ENCODE results near the gene FBXO48. TPM values are rescaled to one million over a fixed set of nuclear protein-coding genes. Genes with fewer than 3 reads are reported as not detected.

The FBXO48 gene, protein sequence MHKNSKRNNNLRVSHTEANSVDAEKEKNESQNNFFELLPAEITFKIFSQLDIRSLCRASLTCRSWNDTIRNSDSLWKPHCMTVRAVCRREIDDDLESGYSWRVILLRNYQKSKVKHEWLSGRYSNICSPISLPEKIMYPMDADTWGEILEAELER
- 2.7 and 2.9 TPM in 2 replicates for total RNA-seq (ENCODE audit: low replicate concordance)

DNA sequence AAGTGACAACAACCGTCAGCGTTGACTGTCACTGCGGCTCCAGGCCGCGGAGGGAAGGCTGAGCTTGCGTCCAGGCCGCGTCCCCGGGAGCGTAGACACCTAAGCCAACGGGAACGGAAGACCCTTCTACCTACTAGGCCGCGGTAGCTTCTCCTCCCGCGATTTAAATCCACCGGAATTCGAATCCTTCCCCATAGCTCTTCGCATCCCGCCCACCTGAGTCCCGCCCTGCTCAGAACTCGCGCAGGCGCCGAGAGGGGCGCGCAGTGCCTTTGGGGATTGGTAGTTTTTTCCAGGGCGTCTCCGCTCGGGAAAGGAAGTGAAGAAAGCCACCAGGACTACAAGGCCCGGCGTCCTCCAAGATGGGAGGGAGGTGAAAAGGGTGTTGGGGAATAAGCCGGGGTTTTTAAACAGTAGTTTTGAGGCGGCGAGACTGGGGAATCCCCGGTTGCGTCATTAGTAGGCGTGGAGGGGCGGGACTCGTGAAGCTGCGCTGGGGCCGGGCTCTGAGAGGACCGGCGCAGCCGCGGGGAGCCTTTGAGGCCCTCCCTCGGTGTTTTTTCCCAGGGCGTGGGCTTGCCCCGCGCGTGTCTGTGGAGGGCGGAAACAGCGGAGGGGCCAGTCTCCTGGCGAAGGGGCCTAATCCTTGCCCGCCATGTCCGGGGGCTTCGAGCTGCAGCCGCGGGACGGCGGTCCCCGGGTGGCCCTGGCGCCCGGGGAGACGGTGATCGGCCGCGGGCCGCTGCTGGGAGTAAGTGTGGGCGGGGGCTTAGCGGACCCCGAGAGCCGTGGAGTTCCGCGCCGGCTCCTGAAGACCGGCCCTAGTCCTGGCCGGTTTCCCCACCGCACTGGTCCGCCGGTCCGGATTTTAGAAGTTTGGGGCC, at the start of gene FBXO48, which contains the start of gene APLF:
Gene FBXO48 (minus strand): TSS at position 218 of the 884 bp plus-strand sequence. CDS start 2,149 bp downstream, outside the sequence.
Gene APLF (plus strand): TSS at position 509 of the 884 bp plus-strand sequence. CDS start 147 bp downstream, at position 656.
- Mint-ChIP-seq H3K36me3 (no peaks in the 10 kb centered on the region), H3K27me3 (ENCODE audit: insufficient read depth, low read depth) (peaks cover 2% of the 10 kb centered on the region), H3K27ac (peak within 1 kb of the TSS; percentile 89), H3K4me3 (peak within 1 kb of the TSS; percentile 97), H3K9me3 (no peaks in the 10 kb centered on the region), H3K4me1 (peaks cover 15% of the 10 kb centered on the region)
- Histone ChIP-seq H3K79me2 (ENCODE audit: low read depth) (peaks cover 40% of the 10 kb centered on the region), H2AFZ (replicated peaks) (peak within 1 kb of the TSS; percentile 96), H3K9me3 (ENCODE audit: low read depth) (no peaks in the 10 kb centered on the region), H3K27me3 (no peaks in the 10 kb centered on the region), H3K4me2 (peak within 1 kb of the TSS; percentile 93), H3F3A (ENCODE audit: low read depth) (peaks cover 9% of the 10 kb centered on the region), H3K4me3 (peak within 1 kb of the TSS; percentile 82), H3K36me3 (no peaks in the 10 kb centered on the region), H3K9ac (peak within 1 kb of the TSS; percentile 75), H3K27ac (no peak within 1 kb of the TSS), H3K4me1 (peaks cover 14% of the 10 kb centered on the region), H4K20me1 (ENCODE audit: low read depth) (no peaks in the 10 kb centered on the region)
- no peak for TF ChIP-seq EZH2phosphoT487 (IDR thresholded peaks at IDR 0.05)
- TF ChIP-seq, protein P1, sequence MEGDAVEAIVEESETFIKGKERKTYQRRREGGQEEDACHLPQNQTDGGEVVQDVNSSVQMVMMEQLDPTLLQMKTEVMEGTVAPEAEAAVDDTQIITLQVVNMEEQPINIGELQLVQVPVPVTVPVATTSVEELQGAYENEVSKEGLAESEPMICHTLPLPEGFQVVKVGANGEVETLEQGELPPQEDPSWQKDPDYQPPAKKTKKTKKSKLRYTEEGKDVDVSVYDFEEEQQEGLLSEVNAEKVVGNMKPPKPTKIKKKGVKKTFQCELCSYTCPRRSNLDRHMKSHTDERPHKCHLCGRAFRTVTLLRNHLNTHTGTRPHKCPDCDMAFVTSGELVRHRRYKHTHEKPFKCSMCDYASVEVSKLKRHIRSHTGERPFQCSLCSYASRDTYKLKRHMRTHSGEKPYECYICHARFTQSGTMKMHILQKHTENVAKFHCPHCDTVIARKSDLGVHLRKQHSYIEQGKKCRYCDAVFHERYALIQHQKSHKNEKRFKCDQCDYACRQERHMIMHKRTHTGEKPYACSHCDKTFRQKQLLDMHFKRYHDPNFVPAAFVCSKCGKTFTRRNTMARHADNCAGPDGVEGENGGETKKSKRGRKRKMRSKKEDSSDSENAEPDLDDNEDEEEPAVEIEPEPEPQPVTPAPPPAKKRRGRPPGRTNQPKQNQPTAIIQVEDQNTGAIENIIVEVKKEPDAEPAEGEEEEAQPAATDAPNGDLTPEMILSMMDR (IDR thresholded peaks at IDR 0.05) = no peak
- no peak for TF ChIP-seq EZH2 (IDR thresholded peaks at IDR 0.05)
- peak; percentile 99 for DNase-seq (ENCODE audit: low spot score)

DNA sequence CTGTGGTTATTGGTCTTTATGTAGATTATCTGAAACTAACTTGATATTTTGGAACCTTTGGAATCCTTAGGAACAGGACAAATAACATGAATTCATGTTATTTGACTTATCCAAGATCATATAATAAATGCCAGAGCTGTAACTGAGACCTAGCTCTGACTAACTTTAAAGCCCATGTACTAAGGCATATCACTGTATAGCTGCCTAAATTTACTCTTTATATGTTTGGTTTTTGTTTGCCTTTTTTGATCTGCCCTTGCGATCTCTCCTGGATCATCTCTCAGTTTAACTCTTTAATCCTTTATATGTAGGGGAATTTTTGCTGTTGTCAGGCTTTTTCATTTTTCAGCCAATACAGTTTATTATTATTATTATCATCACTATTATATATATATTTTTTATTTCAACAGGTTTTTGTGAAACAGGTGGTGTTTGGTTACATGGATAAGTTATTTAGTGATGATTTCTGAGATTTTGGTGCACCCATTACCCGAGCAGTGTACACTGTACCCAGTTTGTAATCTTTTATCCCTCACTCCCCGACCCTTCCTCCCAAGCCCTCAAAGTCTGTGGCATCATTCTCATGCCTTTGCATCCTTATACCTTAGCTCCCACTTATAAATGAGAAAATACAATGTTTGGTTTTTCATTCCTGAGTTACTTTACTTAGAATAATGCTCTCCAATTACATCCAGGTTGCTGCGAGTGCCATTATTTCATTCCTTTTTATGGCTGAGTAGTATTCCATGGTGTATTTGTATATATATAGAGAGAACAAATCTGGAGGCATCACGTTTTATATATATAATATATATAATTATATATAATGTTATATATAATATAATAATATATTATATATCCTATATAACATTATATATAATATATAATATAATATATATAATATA, 49.2 kb upstream of the FBXO48 start:
- Histone ChIP-seq H3K9ac (no peak overlapping the region), H3K79me2 (ENCODE audit: low read depth) (no peaks in the 10 kb centered on the region), H3K36me3 (no peaks in the 10 kb centered on the region), H2AFZ (replicated peaks) (no peak overlapping the region), H3K27me3 (no peaks in the 10 kb centered on the region), H3K9me3 (ENCODE audit: low read depth) (no peaks in the 10 kb centered on the region), H4K20me1 (ENCODE audit: low read depth) (no peaks in the 10 kb centered on the region), H3K4me2 (no peak overlapping the region), H3F3A (ENCODE audit: low read depth) (peaks cover 49% of the 10 kb centered on the region), H3K27ac (no peak overlapping the region), H3K4me1 (no peaks in the 10 kb centered on the region), H3K4me3 (no peak overlapping the region)
- no peaks in the 10 kb centered on the region for H3K4me1 Mint-ChIP-seq
- H3K27ac Mint-ChIP-seq = no peak overlapping the region
- H3K36me3 Mint-ChIP-seq = no peaks in the 10 kb centered on the region
- peaks cover 3% of the 10 kb centered on the region for H3K27me3 Mint-ChIP-seq (ENCODE audit: insufficient read depth, low read depth)
- H3K4me3 Mint-ChIP-seq = no peak overlapping the region
- H3K9me3 Mint-ChIP-seq = no peaks in the 10 kb centered on the region
- no peak for DNase-seq (ENCODE audit: low spot score)
- no peak for TF ChIP-seq EZH2 (IDR thresholded peaks at IDR 0.05)
- TF ChIP-seq, protein P1 (IDR thresholded peaks at IDR 0.05) = no peak
- no peak for TF ChIP-seq EZH2phosphoT487 (IDR thresholded peaks at IDR 0.05)

DNA sequence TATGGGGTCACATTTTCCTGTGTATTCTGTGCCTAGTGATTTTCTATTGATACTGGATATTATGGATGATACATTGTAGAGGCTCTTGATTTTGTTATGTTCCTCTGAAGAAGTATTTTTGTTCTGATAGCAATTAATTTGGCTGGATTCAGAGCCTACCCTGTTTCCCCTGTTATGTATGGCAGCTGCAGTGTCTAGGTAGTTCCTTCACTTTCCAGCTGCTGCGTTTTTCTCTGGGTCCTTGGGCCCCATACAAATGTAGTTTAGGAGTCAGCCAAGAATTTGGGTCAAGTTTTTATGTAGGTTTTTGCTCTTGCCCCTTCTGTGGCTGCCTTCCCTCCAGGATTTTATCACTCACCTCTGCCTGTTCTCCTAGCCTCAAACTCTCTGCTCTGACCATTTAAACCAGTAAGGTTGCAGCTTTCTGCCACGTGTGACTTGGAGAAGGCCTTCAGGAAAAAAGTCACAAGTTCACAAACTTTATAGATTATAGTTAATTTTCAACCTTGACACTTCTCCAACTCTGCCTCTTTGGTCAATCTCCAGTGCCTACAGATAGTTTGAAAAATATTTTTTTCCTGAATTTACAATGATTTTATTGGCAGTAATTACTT, 47.3 kb upstream of the FBXO48 start:
- Mint-ChIP-seq H3K9me3 (no peaks in the 10 kb centered on the region), H3K27me3 (ENCODE audit: insufficient read depth, low read depth) (peaks cover 3% of the 10 kb centered on the region), H3K36me3 (no peaks in the 10 kb centered on the region), H3K27ac (no peak overlapping the region), H3K4me3 (no peak overlapping the region), H3K4me1 (no peaks in the 10 kb centered on the region)
- Histone ChIP-seq H3K79me2 (ENCODE audit: low read depth) (no peaks in the 10 kb centered on the region), H3K27ac (no peak overlapping the region), H3K9ac (no peak overlapping the region), H2AFZ (replicated peaks) (no peak overlapping the region), H3K4me3 (no peak overlapping the region), H3K27me3 (no peaks in the 10 kb centered on the region), H4K20me1 (ENCODE audit: low read depth) (no peaks in the 10 kb centered on the region), H3K4me2 (no peak overlapping the region), H3F3A (ENCODE audit: low read depth) (peaks cover 40% of the 10 kb centered on the region), H3K36me3 (no peaks in the 10 kb centered on the region), H3K9me3 (ENCODE audit: low read depth) (no peaks in the 10 kb centered on the region), H3K4me1 (no peaks in the 10 kb centered on the region)
- no peak for DNase-seq (ENCODE audit: low spot score)
- TF ChIP-seq, protein P1 (IDR thresholded peaks at IDR 0.05) = no peak
- TF ChIP-seq EZH2 (IDR thresholded peaks at IDR 0.05) (no peak), EZH2phosphoT487 (IDR thresholded peaks at IDR 0.05) (no peak)

All from neural progenitor cell (in vitro differentiated cells).